ENCODE data around the gene AFAP1. TPM values are rescaled to one million over a fixed set of nuclear protein-coding genes. Genes with fewer than 3 reads are reported as not detected.

The AFAP1 gene
- total RNA-seq, 1 experiment from 2014 or later = 22.5 TPM

DNA sequence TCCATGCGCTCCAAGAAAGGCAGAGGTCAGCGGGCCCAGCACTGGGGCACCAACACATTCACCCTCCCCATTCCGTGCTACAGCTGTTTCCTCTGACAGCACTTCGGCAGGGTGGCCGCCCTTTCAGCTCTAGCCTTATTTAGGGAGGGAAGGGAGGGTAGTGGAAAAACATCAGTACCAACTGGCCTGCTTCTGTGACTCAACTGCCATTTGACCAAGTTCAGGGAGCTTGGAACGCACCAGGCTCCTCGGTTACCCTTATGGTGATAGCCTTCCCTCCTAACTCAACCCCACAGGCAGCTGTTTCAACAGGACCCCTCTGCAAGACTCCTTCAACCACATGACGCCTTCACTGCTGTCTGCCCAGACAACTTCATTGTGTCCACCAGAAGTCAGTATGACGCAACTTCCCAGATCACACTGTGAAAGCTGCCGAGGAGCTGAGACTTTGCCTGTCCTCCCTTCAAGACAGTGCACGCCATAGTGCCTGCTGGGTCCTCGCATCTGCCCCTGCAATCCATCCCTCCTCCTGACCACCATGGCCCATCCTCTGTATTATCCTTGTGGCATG, 132.2 kb downstream of the AFAP1 start:
- TF ChIP-seq, protein P1, sequence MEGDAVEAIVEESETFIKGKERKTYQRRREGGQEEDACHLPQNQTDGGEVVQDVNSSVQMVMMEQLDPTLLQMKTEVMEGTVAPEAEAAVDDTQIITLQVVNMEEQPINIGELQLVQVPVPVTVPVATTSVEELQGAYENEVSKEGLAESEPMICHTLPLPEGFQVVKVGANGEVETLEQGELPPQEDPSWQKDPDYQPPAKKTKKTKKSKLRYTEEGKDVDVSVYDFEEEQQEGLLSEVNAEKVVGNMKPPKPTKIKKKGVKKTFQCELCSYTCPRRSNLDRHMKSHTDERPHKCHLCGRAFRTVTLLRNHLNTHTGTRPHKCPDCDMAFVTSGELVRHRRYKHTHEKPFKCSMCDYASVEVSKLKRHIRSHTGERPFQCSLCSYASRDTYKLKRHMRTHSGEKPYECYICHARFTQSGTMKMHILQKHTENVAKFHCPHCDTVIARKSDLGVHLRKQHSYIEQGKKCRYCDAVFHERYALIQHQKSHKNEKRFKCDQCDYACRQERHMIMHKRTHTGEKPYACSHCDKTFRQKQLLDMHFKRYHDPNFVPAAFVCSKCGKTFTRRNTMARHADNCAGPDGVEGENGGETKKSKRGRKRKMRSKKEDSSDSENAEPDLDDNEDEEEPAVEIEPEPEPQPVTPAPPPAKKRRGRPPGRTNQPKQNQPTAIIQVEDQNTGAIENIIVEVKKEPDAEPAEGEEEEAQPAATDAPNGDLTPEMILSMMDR (IDR thresholded peaks at IDR 0.05; ENCODE audit: unreplicated experiment) = no peak
- H3K27ac Mint-ChIP-seq (ENCODE audit: low read depth, unreplicated experiment) = peak overlapping the region; percentile 57
- H3K9me3 Mint-ChIP-seq (ENCODE audit: unreplicated experiment) = no peaks in the 10 kb centered on the region
- POLR2A ChIA-PET = no interaction called here
- H3K27me3 Mint-ChIP-seq (ENCODE audit: insufficient read depth, unreplicated experiment) = no peaks in the 10 kb centered on the region
- intact Hi-C loops (cut with micrococcal nuclease) = loop anchor here (10.0 kb wide), 1 partner anchor 377 kb away; no protein-coding TSS in a partner anchor
- H3K4me3 Mint-ChIP-seq (ENCODE audit: unreplicated experiment) = no peak overlapping the region
- CTCF ChIA-PET = interaction anchor here (0.5 to 9.1 kb wide), 4 partner anchors 121 to 319 kb away, joined by 3 to 183 read pairs (median 34); no protein-coding TSS in a partner anchor
- BruUV-seq (replicated peaks) = no TSS peak
- H3K36me3 Mint-ChIP-seq (ENCODE audit: insufficient read depth, unreplicated experiment) = peaks cover 12% of the 10 kb centered on the region
- DNase-seq (ENCODE audit: unreplicated experiment) = no peak
- peaks cover 17% of the 10 kb centered on the region for H3K4me1 Mint-ChIP-seq (ENCODE audit: insufficient read depth, unreplicated experiment)

DNA sequence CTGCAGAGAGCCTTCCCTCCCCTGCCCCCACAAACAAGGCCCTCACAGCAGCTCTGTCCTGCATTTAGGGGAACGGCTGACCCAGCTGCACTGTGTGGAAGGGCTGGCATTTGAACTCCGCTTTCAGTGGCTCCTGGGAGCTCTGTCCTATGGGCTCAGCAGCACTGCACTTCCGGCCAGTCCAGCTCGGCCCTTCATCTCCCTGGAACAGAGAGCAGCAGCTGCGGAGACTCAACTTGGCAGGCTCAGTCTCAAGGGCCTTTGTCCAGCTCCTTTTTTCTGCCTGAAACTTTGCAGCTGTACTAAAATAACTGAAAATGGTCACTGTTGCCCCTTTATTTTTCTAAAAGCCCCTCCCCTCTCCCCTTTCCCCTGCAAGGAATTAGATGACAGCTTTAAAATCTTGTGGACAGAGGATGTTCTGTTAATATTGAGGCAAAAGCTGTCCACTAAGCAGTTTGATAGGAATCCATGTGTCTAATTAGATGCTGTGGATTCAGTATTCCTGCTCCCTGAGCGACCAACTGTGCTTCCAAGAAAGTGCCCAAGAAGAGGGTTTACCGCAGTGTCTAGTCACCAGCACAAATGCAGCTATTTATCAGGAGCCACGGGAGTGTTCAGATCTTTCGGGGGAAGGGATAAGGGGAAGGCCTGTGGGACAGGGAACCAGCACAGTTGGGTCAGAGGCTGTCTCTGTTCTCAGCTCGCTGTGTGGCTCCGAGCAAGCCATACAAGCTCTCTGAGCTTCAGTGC, 133.1 kb downstream of the AFAP1 start:
- peaks cover 17% of the 10 kb centered on the region for H3K4me1 Mint-ChIP-seq (ENCODE audit: insufficient read depth, unreplicated experiment)
- no peak overlapping the region for H3K27ac Mint-ChIP-seq (ENCODE audit: low read depth, unreplicated experiment)
- no peak overlapping the region for H3K4me3 Mint-ChIP-seq (ENCODE audit: unreplicated experiment)
- POLR2A ChIA-PET = interaction anchor here (0.5 to 1.9 kb wide), 3 partner anchors 20 to 171 kb away, joined by 3 to 10 read pairs (median 3); no protein-coding TSS in a partner anchor
- CTCF ChIA-PET = interaction anchor here (0.5 to 9.1 kb wide), 7 partner anchors 8 to 180 kb away, joined by 3 to 183 read pairs (median 30); no protein-coding TSS in a partner anchor
- BruUV-seq (replicated peaks) = no TSS peak
- no peaks in the 10 kb centered on the region for H3K27me3 Mint-ChIP-seq (ENCODE audit: insufficient read depth, unreplicated experiment)
- intact Hi-C loops (cut with micrococcal nuclease) = loop anchor here (10.0 kb wide), 1 partner anchor 378 kb away; no protein-coding TSS in a partner anchor
- no peaks in the 10 kb centered on the region for H3K9me3 Mint-ChIP-seq (ENCODE audit: unreplicated experiment)
- TF ChIP-seq, protein P1 (IDR thresholded peaks at IDR 0.05; ENCODE audit: unreplicated experiment) = no peak
- H3K36me3 Mint-ChIP-seq (ENCODE audit: insufficient read depth, unreplicated experiment) = peaks cover 12% of the 10 kb centered on the region
- DNase-seq (ENCODE audit: unreplicated experiment) = no peak

DNA sequence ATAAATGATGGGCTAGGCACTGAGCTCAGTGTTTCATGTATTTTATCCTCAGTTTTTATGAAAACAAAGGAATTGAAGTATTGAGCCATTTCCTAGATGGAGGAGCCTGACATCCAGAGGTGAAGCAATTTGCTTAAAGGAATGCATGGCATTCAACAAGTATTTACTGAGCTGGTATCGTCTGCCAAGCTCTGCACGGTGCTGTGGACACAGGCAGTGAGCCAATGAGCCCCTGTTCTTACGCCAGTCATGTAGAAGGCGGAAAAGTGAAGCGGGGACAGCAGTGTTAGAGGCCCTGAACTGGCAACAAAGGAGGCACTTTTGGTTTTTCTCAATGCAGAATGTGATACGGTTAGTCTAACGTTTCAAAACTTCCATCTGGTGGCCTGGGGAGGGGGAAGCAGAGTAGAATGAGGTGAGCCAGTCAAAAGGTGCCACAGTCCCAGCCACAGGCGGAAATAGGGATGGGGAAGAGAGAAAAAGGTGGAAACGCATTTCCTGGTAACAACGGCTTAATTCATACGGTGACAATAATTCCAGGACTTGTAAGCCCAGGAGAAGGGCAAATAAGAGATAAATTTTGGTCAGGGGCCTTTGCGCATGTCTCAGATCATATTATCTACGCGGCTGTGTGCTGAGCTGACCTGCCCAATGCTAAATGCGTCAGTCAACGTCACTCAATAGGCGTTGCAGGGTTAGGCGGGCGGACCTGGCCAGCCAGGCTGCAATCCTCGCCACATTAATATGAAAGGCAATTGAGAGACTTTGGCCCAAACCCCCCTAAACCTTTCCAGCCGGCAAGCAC, 133.9 kb downstream of the AFAP1 start:
- TF ChIP-seq, protein P1 (IDR thresholded peaks at IDR 0.05; ENCODE audit: unreplicated experiment) = no peak
- DNase-seq (ENCODE audit: unreplicated experiment) = peak; percentile 94
- no TSS peak for BruUV-seq (replicated peaks)
- H3K27me3 Mint-ChIP-seq (ENCODE audit: insufficient read depth, unreplicated experiment) = no peaks in the 10 kb centered on the region
- no peaks in the 10 kb centered on the region for H3K9me3 Mint-ChIP-seq (ENCODE audit: unreplicated experiment)
- intact Hi-C loops (cut with micrococcal nuclease) = loop anchor here (10.0 kb wide), 1 partner anchor 379 kb away; no protein-coding TSS in a partner anchor
- peaks cover 17% of the 10 kb centered on the region for H3K4me1 Mint-ChIP-seq (ENCODE audit: insufficient read depth, unreplicated experiment)
- peaks cover 20% of the 10 kb centered on the region for H3K36me3 Mint-ChIP-seq (ENCODE audit: insufficient read depth, unreplicated experiment)
- POLR2A ChIA-PET = interaction anchor here (0.5 to 2.2 kb wide), 8 partner anchors 9 to 182 kb away, joined by 3 to 14 read pairs (median 6); no protein-coding TSS in a partner anchor
- H3K4me3 Mint-ChIP-seq (ENCODE audit: unreplicated experiment) = peak overlapping the region; percentile 49
- CTCF ChIA-PET = interaction anchor here (0.5 to 9.1 kb wide), 13 partner anchors 9 to 371 kb away, joined by 3 to 183 read pairs (median 7); partner anchors contain the start of gene AFAP1
- peak overlapping the region; percentile 74 for H3K27ac Mint-ChIP-seq (ENCODE audit: low read depth, unreplicated experiment)

Data from MCF 10A (cell line).